IMR-90 (cell line): ENCODE data around the gene ALK. TPM values are rescaled to one million over a fixed set of nuclear protein-coding genes. Genes with fewer than 3 reads are reported as not detected.

Source experiments
- ATAC-seq: fragments of 200-7000 bp; cut with Tn5 transposase; 2 replicates; pipeline ENCODE4 v1.9.1; 2020; ENCODE audit warnings: low read depth, mild to moderate bottlenecking, moderate library complexity
- BruUV-seq: library from RNA; stranded (reverse); fragments of 400-500 nt; replicated peaks from 2 replicates; lab custom pipeline; 2021; lab: Mats Ljungman, UMichigan
- CTCF ChIA-PET: fragments of 300-600 bp; formaldehyde crosslinking; extraction: SDS; loops from one replicate; lab custom pipeline; 2021; ENCODE audit warnings: antibody characterized with exemption; lab: Yijun Ruan, JAX
- POLR2A ChIA-PET: fragments of 300-600 bp; sonication (Branson Sonifier 250); formaldehyde crosslinking; loops from one replicate; lab custom pipeline; 2022; ENCODE audit warnings: antibody characterized with exemption; ENCODE audit not compliant: unreplicated experiment; lab: Charles Lee
- DNase-seq: peaks from one replicate; pipeline ENCODE4 v3.0.0; 2013
- H2AFZ ChIP-seq: replicated peaks from 2 replicates; pipeline ENCODE3; 2013; ENCODE audit warnings: low read length, mild to moderate bottlenecking; ENCODE audit not compliant: poor library complexity
- H2AK5ac ChIP-seq: 2 replicates; pipeline ENCODE4 v1.6.1; 2013; ENCODE audit warnings: low read depth, low read length, inconsistent platforms
- H2AK9ac ChIP-seq: replicated peaks from 2 replicates; pipeline ENCODE3; 2013; ENCODE audit warnings: mild to moderate bottlenecking, low read depth, low read length, moderate library complexity; ENCODE audit not compliant: poor library complexity
- H2BK120ac ChIP-seq: 2 replicates; pipeline ENCODE4 v1.6.1; 2013; ENCODE audit warnings: low read depth, low read length, inconsistent platforms
- H2BK15ac ChIP-seq: 3 replicates; pipeline ENCODE4 v1.6.1; 2013; ENCODE audit warnings: low read depth, low read length, inconsistent platforms
- H2BK20ac ChIP-seq: 2 replicates; pipeline ENCODE4 v1.6.1; 2013; ENCODE audit warnings: low read depth, mild to moderate bottlenecking, inconsistent platforms, low read length, moderate library complexity
- H2BK5ac ChIP-seq: 2 replicates; pipeline ENCODE4 v1.6.1; 2013; ENCODE audit warnings: mild to moderate bottlenecking, low read depth, low read length, inconsistent platforms; ENCODE audit not compliant: poor library complexity, severe bottlenecking
- H3K14ac ChIP-seq: replicated peaks from 2 replicates; pipeline ENCODE4 v1.6.1; 2013; ENCODE audit warnings: low read depth, low read length, inconsistent platforms
- H3K18ac ChIP-seq: 2 replicates; pipeline ENCODE4 v1.6.1; 2013; ENCODE audit warnings: low read depth, low read length, control low read depth
- H3K23ac ChIP-seq: 2 replicates; pipeline ENCODE4 v1.6.1; 2013; ENCODE audit warnings: low read depth, low read length, inconsistent platforms
- H3K27ac ChIP-seq: 2 replicates; pipeline ENCODE4 v1.5.1; 2013; ENCODE audit warnings: mild to moderate bottlenecking, control low read depth, low read length; ENCODE audit not compliant: insufficient read depth
- H3K27me3 ChIP-seq: 2 replicates; pipeline ENCODE4 v1.6.1; 2013; ENCODE audit warnings: low read length; ENCODE audit not compliant: control insufficient read depth, insufficient read depth
- H3K36me3 ChIP-seq: 2 replicates; pipeline ENCODE4 v1.6.1; 2013; ENCODE audit warnings: low read length, mixed read lengths; ENCODE audit not compliant: control insufficient read depth, insufficient read depth
- H3K4ac ChIP-seq: 2 replicates; pipeline ENCODE4 v1.6.1; 2013; ENCODE audit warnings: low read depth, low read length, inconsistent platforms
- H3K4me1 ChIP-seq: 2 replicates; pipeline ENCODE4 v1.6.1; 2013; ENCODE audit warnings: low read length, mixed read lengths; ENCODE audit not compliant: control insufficient read depth, insufficient read depth
- H3K4me2 ChIP-seq: 2 replicates; pipeline ENCODE4 v1.6.1; 2013; ENCODE audit warnings: low read depth, mild to moderate bottlenecking, control low read depth, low read length, moderate library complexity
- H3K4me3 ChIP-seq: 2 replicates; pipeline ENCODE4 v1.5.1; 2013; ENCODE audit warnings: low read depth, mild to moderate bottlenecking, control low read depth, low read length, moderate library complexity; ENCODE audit not compliant: insufficient read depth
- H3K56ac ChIP-seq: 2 replicates; pipeline ENCODE4 v1.6.1; 2013; ENCODE audit warnings: low read length, inconsistent platforms; ENCODE audit not compliant: insufficient read depth; ENCODE audit errors: extremely low read depth
- H3K79me1 ChIP-seq, 2 experiments: 2 replicates each; pipeline ENCODE4 v1.6.1; 2013; ENCODE audit warnings: low read length in 2 of 2, inconsistent platforms in 1 of 2, low read depth in 1 of 2
- H3K9ac ChIP-seq: 2 replicates; pipeline ENCODE4 v1.6.1; 2013; ENCODE audit warnings: low read depth, low read length, control low read depth
- H3K9me1 ChIP-seq: 2 replicates; pipeline ENCODE4 v1.6.1; 2013; ENCODE audit warnings: low read length, inconsistent platforms; ENCODE audit not compliant: insufficient read depth
- H3K9me3 ChIP-seq: 2 replicates; pipeline ENCODE4 v1.6.1; 2013; ENCODE audit warnings: low read length; ENCODE audit not compliant: control insufficient read depth, insufficient read depth
- H4K20me1 ChIP-seq: 2 replicates; pipeline ENCODE4 v1.6.1; 2013; ENCODE audit warnings: low read length, inconsistent platforms; ENCODE audit not compliant: insufficient read depth
- H4K5ac ChIP-seq: 2 replicates; pipeline ENCODE4 v1.6.1; 2013; ENCODE audit warnings: mild to moderate bottlenecking, low read depth, low read length, control low read depth
- H4K8ac ChIP-seq, 2 experiments: 2 replicates each; pipeline ENCODE4 v1.6.1; 2013; ENCODE audit warnings: low read depth in 2 of 2, low read length in 2 of 2, control low read depth in 1 of 2, inconsistent platforms in 1 of 2
- H4K91ac ChIP-seq: 2 replicates; pipeline ENCODE4 v1.6.1; 2013; ENCODE audit warnings: low read depth, low read length, inconsistent platforms; ENCODE audit not compliant: insufficient read depth
- BHLHE40 ChIP-seq: fragments of 150-350 bp; IDR thresholded peaks from 2 replicates; pipeline ENCODE4 v1.6.1; 2016; ENCODE audit warnings: mild to moderate bottlenecking, low read depth, low read length
- CEBPB ChIP-seq: IDR thresholded peaks from 2 replicates; pipeline ENCODE4 v1.6.1; 2012; ENCODE audit warnings: low read depth, low read length, improper control_type of control experiment
- CHD1 ChIP-seq: IDR thresholded peaks from 2 replicates; pipeline ENCODE4 v1.6.1; 2012; ENCODE audit warnings: low read depth, low read length, improper control_type of control experiment
- FOS ChIP-seq: fragments of 150-350 bp; IDR thresholded peaks from 2 replicates; pipeline ENCODE4 v1.6.1; 2016; ENCODE audit warnings: low read depth, low read length
- MAFK ChIP-seq: IDR thresholded peaks from 2 replicates; pipeline ENCODE4 v1.6.1; 2012; ENCODE audit warnings: low read depth, low read length, improper control_type of control experiment
- MAZ ChIP-seq: IDR thresholded peaks from 2 replicates; pipeline ENCODE4 v1.6.1; 2012; ENCODE audit warnings: low read depth, mild to moderate bottlenecking, low read length, improper control_type of control experiment, moderate library complexity, borderline replicate concordance
- MXI1 ChIP-seq: IDR thresholded peaks from 2 replicates; pipeline ENCODE4 v1.6.1; 2012; ENCODE audit warnings: low read depth, mild to moderate bottlenecking, low read length, moderate library complexity, borderline replicate concordance
- POLR2A ChIP-seq: IDR thresholded peaks from 2 replicates; pipeline ENCODE4 v1.6.1; 2012; ENCODE audit warnings: mild to moderate bottlenecking, low read depth, low read length
- RAD21 ChIP-seq: IDR thresholded peaks from 2 replicates; pipeline ENCODE4 v1.6.1; 2012; ENCODE audit warnings: low read length, improper control_type of control experiment
- RCOR1 ChIP-seq: IDR thresholded peaks from 2 replicates; pipeline ENCODE4 v1.6.1; 2012; ENCODE audit warnings: mild to moderate bottlenecking, low read length, improper control_type of control experiment; ENCODE audit not compliant: insufficient replicate concordance
- RFX5 ChIP-seq: IDR thresholded peaks from 2 replicates; pipeline ENCODE4 v1.8.0; 2012; ENCODE audit warnings: low read depth, mild to moderate bottlenecking, low read length, moderate library complexity
- SMC3 ChIP-seq: fragments of 150-350 bp; IDR thresholded peaks from 2 replicates; pipeline ENCODE4 v1.6.1; 2016; ENCODE audit warnings: low read depth, mild to moderate bottlenecking, antibody characterized with exemption, low read length, moderate library complexity
- WGBS, 2 experiments: methylation state at CpG; one replicate each; pipeline versions ENCODE4 v1.1.5 to v1.1.7; 2013; ENCODE audit warnings: missing lambda C conversion rate in 2 of 2; ENCODE audit not compliant: insufficient read length in 1 of 2; ENCODE audit errors: extremely low coverage in 2 of 2; 5-methylcytosine and 5-hydroxymethylcytosine counted together
- dilution Hi-C: fragments of 300-500 bp; cut with HindIII; formaldehyde crosslinking; loops from one replicate; pipeline ENCODE4 v1.14.3; 2018; ENCODE audit warnings: low sequenced_read_pairs; ENCODE audit not compliant: unreplicated experiment
- in situ Hi-C: fragments of 300-500 bp; cut with MboI; formaldehyde crosslinking; loops from 3 replicates; pipeline ENCODE4 v1.14.3; 2019; ENCODE audit warnings: low sequenced_read_pairs, inconsistent platforms, mixed read lengths
- intact Hi-C: fragments of 100-400 bp; cut with micrococcal nuclease; formaldehyde crosslinking; loops from 2 replicates; pipeline ENCODE4 v1.10.0; 2022
- polyA plus RNA-seq, 3 experiments: library from polyadenylated mRNA; depleted of rRNA; stranded (reverse); fragments of >200 nt; gene quantifications; 2 replicates each; pipeline ENCODE4 v1.2.3, GENCODE V29; 2012; ENCODE audit warnings: low replicate concordance in 1 of 3
- total RNA-seq: library from RNA; depleted of rRNA; stranded (reverse); fragments of >200 nt; gene quantifications from 2 replicates; pipeline ENCODE4 v1.2.3, GENCODE V29; 2012
- TF ChIP-seq, protein P1 (sequence below): fragments of 150-350 bp; IDR thresholded peaks from 2 replicates; pipeline ENCODE4 v1.6.1; 2016; ENCODE audit warnings: low read depth, mild to moderate bottlenecking, low read length, moderate library complexity, borderline replicate concordance

The ALK gene
- total and polyA plus RNA-seq, 2 of the 4 experiments (the other 2 are of a cell fraction), result not detected

DNA sequence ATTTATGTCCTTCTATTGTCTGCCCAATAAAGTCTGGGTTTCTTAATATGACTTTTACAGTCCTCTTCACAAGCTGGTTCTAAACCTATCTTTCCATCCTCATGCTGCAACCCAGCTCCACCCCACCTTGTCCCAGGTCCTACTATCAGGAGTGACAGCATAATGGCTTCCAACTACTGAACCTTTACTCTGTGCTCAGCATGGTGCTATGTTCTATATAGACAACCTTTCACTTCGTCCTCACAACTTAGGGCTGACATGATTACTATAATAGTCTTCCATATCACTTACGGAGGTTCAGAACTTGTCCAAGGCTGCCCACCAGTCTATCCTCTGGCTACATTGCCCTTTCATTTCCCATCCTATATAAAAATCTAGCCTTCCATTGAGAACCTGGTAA, 256.8 kb downstream of the ALK start:
- Histone ChIP-seq H3K4me1 (no peaks in the 10 kb centered on the region), H3K14ac (no peak overlapping the region), H2BK120ac (no peak overlapping the region), H4K91ac (no peak overlapping the region), H3K4ac (no peak overlapping the region), H3K27ac (no peak overlapping the region), H3K36me3 (no peaks in the 10 kb centered on the region), H2AK9ac (no peak overlapping the region), H3K56ac (no peak overlapping the region), H2BK20ac (no peak overlapping the region), H3K9me1 (no peaks in the 10 kb centered on the region), H4K8ac (no peak overlapping the region), H4K5ac (no peak overlapping the region), H3K27me3 (no peaks in the 10 kb centered on the region), H3K9ac (no peak overlapping the region), H2BK15ac (no peak overlapping the region), H3K23ac (no peak overlapping the region), H2AFZ (no peak overlapping the region), H4K20me1 (no peaks in the 10 kb centered on the region), H3K4me3 (no peak overlapping the region), H3K18ac (no peak overlapping the region), H3K9me3 (no peaks in the 10 kb centered on the region), H3K79me1 (no peaks in the 10 kb centered on the region), H2BK5ac (no peak overlapping the region), H2AK5ac (no peak overlapping the region), H3K4me2 (no peak overlapping the region)
- dilution Hi-C loops (no loop called here), in situ Hi-C loops (no loop called here), intact Hi-C loops (no loop called here)
- no peak for TF ChIP-seq SMC3
- TF ChIP-seq RAD21, result no peak
- TF ChIP-seq, protein P1, sequence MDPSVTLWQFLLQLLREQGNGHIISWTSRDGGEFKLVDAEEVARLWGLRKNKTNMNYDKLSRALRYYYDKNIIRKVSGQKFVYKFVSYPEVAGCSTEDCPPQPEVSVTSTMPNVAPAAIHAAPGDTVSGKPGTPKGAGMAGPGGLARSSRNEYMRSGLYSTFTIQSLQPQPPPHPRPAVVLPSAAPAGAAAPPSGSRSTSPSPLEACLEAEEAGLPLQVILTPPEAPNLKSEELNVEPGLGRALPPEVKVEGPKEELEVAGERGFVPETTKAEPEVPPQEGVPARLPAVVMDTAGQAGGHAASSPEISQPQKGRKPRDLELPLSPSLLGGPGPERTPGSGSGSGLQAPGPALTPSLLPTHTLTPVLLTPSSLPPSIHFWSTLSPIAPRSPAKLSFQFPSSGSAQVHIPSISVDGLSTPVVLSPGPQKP, result no peak
- no peak for TF ChIP-seq RFX5
- no peak for TF ChIP-seq CHD1
- no peak for TF ChIP-seq MAZ
- no peak for TF ChIP-seq RCOR1
- TF ChIP-seq POLR2A, result no peak
- TF ChIP-seq MXI1, result no peak
- TF ChIP-seq FOS, result no peak
- no peak for TF ChIP-seq MAFK
- no peak for TF ChIP-seq CEBPB
- no peak for TF ChIP-seq BHLHE40
- POLR2A ChIA-PET, result no interaction called here
- no TSS peak for BruUV-seq
- ATAC-seq (no peak), DNase-seq (no peak)
- CTCF ChIA-PET, result no interaction called here
- WGBS, 2 experiments, result 86% methylated on average over 1 of the region's 2 CpGs; no CpG with 5 or more reads in 1 of the 2 experiments
